C4-2B (cell line): ENCODE results near the gene ANKRD27.

Experiments
- H3K27ac ChIP-seq: fragments of 450-650 bp; 2 replicates; pipeline ENCODE4 v1.5.1; 2017
- CTCF ChIP-seq: fragments of 450-650 bp; conservative IDR thresholded peaks from 2 replicates; pipeline ENCODE4 v1.5.1; 2017; ENCODE audit warnings: mild to moderate bottlenecking
- ZFX ChIP-seq: fragments of 450-650 bp; IDR thresholded peaks from 2 replicates; pipeline ENCODE4 v1.6.1; 2017

ANKRD27 gene

GRCh38 chr19:32680986-32681385 is 6.0 kb upstream of the ANKRD27 start:
- no peak for TF ChIP-seq ZFX
- no peak for TF ChIP-seq CTCF

GRCh38 chr19:32677657-32678056 is 2.7 kb upstream of the ANKRD27 start:
- no peak for TF ChIP-seq ZFX
- no peak for TF ChIP-seq CTCF
- no peak overlapping the region for H3K27ac ChIP-seq

More at GRCh38 chr19:32680986-32681385, 6.0 kb upstream of the ANKRD27 start:
- no peak overlapping the region for H3K27ac ChIP-seq

- TF ChIP-seq ZFX = no peak
- no peak for TF ChIP-seq CTCF
- no peak overlapping the region for H3K27ac ChIP-seq
Observed at GRCh38 chr19:32676895-32677359, 1.9 kb upstream of the ANKRD27 start.

GRCh38 chr19:32676186-32676894 is 1.4 kb upstream of the ANKRD27 start:
- no peak; the same call in 1 of the 2 replicates for TF ChIP-seq ZFX
- peak overlapping the region; percentile 84 for H3K27ac ChIP-seq

GRCh38 chr19:32675720-32676185 is 773 bp upstream of the ANKRD27 start, which contains the start of gene RGS9BP:
Gene RGS9BP (plus strand): TSS chr19:32675848. CDS start chr19:32676264, 416 bp downstream.
- TF ChIP-seq ZFX = no peak
- no peak for TF ChIP-seq CTCF
- H3K27ac ChIP-seq = peak within 1 kb of the TSS; percentile 84

- no peak for TF ChIP-seq CTCF
- TF ChIP-seq ZFX = peak; percentile 28; the same call in 1 of the 2 replicates
- peak overlapping the region; percentile 84 for H3K27ac ChIP-seq
Observed at GRCh38 chr19:32674153-32674930, 638 bp downstream of the ANKRD27 start.

- H3K27ac ChIP-seq = no peak overlapping the region
- no peak for TF ChIP-seq ZFX
- no peak for TF ChIP-seq CTCF
Observed at GRCh38 chr19:32673573-32673972, 1.4 kb downstream of the ANKRD27 start.
